Loucy (cell line): Measurements from ENCODE around the gene TPM2.

Experiments
- EZH2phosphoT487 ChIP-seq: fragments of 200-600 bp; IDR thresholded peaks from 2 replicates; pipeline ENCODE4 v1.6.1; 2018; ENCODE audit warnings: antibody characterized with exemption, mild to moderate bottlenecking, moderate library complexity, borderline replicate concordance
- TF ChIP-seq, protein P1 (sequence below): fragments of 200-600 bp; sonication (generic); conservative IDR thresholded peaks from 2 replicates; pipeline ENCODE4 v1.5.1; 2014; ENCODE audit warnings: mild to moderate bottlenecking, antibody characterized with exemption, low read length

DNA sequence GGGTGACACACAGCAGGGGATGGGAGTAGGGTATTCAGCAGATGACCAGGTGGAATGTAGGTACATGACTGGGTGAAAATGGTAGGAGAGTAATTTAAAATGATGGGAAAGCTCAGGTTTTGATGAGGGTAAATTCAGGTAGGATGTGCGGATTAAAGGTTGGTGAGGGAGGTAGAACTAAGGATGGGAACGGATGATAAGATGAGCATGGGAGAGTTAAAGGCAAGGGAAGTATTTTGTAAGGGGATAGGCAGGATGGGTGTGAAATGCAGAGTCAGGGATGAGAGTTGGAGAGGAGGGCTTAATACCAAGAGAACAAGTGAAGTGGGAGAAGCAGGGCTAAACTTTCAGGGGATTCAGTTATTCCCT is 40.7 kb upstream of the TPM2 start:
- TF ChIP-seq, protein P1, sequence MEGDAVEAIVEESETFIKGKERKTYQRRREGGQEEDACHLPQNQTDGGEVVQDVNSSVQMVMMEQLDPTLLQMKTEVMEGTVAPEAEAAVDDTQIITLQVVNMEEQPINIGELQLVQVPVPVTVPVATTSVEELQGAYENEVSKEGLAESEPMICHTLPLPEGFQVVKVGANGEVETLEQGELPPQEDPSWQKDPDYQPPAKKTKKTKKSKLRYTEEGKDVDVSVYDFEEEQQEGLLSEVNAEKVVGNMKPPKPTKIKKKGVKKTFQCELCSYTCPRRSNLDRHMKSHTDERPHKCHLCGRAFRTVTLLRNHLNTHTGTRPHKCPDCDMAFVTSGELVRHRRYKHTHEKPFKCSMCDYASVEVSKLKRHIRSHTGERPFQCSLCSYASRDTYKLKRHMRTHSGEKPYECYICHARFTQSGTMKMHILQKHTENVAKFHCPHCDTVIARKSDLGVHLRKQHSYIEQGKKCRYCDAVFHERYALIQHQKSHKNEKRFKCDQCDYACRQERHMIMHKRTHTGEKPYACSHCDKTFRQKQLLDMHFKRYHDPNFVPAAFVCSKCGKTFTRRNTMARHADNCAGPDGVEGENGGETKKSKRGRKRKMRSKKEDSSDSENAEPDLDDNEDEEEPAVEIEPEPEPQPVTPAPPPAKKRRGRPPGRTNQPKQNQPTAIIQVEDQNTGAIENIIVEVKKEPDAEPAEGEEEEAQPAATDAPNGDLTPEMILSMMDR: no peak
- no peak for TF ChIP-seq EZH2phosphoT487
